PC-9 (cell line): ENCODE results near the gene HOXA2. TPM values are rescaled to one million over a fixed set of nuclear protein-coding genes. Genes with fewer than 3 reads are reported as not detected.

Source experiments
- BruUV-seq: library from RNA; stranded (reverse); fragments of 400-500 nt; replicated peaks from 2 replicates; lab custom pipeline; 2021; lab: Mats Ljungman, UMichigan
- CTCF ChIA-PET: fragments of 300-600 bp; sonication (Branson Sonifier 250); formaldehyde crosslinking; loops from one replicate; lab custom pipeline; 2022; ENCODE audit warnings: antibody characterized with exemption; lab: Charles Lee
- POLR2A ChIA-PET: fragments of 300-600 bp; sonication (Branson Sonifier 250); formaldehyde crosslinking; loops from one replicate; lab custom pipeline; 2022; ENCODE audit warnings: antibody characterized with exemption; ENCODE audit not compliant: unreplicated experiment; lab: Charles Lee
- DNase-seq, 2 experiments: peaks; one replicate each; pipeline versions ENCODE4 v3.0.0 to v3.0.0-alpha.2; 2015 to 2022; ENCODE audit warnings: mixed read lengths in 1 of 2
- H2AFZ ChIP-seq: fragments of 200-600 bp; sonication (generic); 2 replicates; pipeline ENCODE4 v1.8.1; 2017; ENCODE audit warnings: antibody characterized with exemption
- H3F3A ChIP-seq: fragments of 200-600 bp; sonication (generic); 2 replicates; pipeline ENCODE4 v1.8.1; 2017; ENCODE audit warnings: antibody characterized with exemption, mild to moderate bottlenecking, low read depth; ENCODE audit not compliant: insufficient read depth
- H3K27ac ChIP-seq: fragments of 200-600 bp; sonication (generic); 2 replicates; pipeline ENCODE4 v1.6.1; 2016; ENCODE audit warnings: mixed run types
- H3K27me3 ChIP-seq: fragments of 200-600 bp; sonication (generic); 2 replicates; pipeline ENCODE4 v1.6.1; 2016; ENCODE audit warnings: low read depth, mixed run types; ENCODE audit not compliant: insufficient read depth
- H3K36me3 ChIP-seq: fragments of 200-600 bp; sonication (generic); 2 replicates; pipeline ENCODE4 v1.6.1; 2016; ENCODE audit warnings: low read depth, mixed run types
- H3K4me1 ChIP-seq: fragments of 200-600 bp; sonication (generic); replicated peaks from 2 replicates; pipeline ENCODE4 v1.6.1; 2016; ENCODE audit warnings: mixed run types; ENCODE audit not compliant: insufficient read depth
- H3K4me2 ChIP-seq: fragments of 200-600 bp; sonication (generic); 2 replicates; pipeline ENCODE4 v1.6.1; 2017; ENCODE audit warnings: mixed run types
- H3K4me3 ChIP-seq: fragments of 200-600 bp; sonication (generic); 2 replicates; pipeline ENCODE4 v1.6.1; 2016; ENCODE audit warnings: mixed run types
- H3K79me2 ChIP-seq: fragments of 200-600 bp; sonication (generic); 2 replicates; pipeline ENCODE4 v1.6.1; 2017; ENCODE audit warnings: low read depth, mixed run types
- H3K9me2 ChIP-seq: fragments of 200-600 bp; sonication (generic); 2 replicates; pipeline ENCODE4 v1.8.1; 2017; ENCODE audit warnings: mild to moderate bottlenecking; ENCODE audit not compliant: insufficient read depth
- H3K9me3 ChIP-seq: fragments of 200-600 bp; sonication (generic); 2 replicates; pipeline ENCODE4 v1.8.1; 2016; ENCODE audit warnings: low read depth; ENCODE audit not compliant: insufficient read depth
- H4K20me1 ChIP-seq: fragments of 200-600 bp; sonication (generic); 2 replicates; pipeline ENCODE4 v1.8.1; 2017; ENCODE audit not compliant: insufficient read depth
- EZH2 ChIP-seq: fragments of 200-600 bp; sonication (generic); IDR thresholded peaks from 2 replicates; pipeline ENCODE4 v1.8.0; 2017; ENCODE audit warnings: antibody characterized with exemption, low read depth
- intact Hi-C: fragments of 100-400 bp; cut with micrococcal nuclease; formaldehyde crosslinking; loops from one replicate; pipeline ENCODE4 v1.10.0; 2022; ENCODE audit not compliant: unreplicated experiment
- total RNA-seq: library from RNA; stranded (reverse); gene quantifications from 2 replicates; pipeline ENCODE4 v1.2.3, GENCODE V29; 2021
- TF ChIP-seq, protein P1 (sequence below): fragments of 200-600 bp; sonication (generic); conservative IDR thresholded peaks from 2 replicates; pipeline ENCODE4 v1.6.1; 2017; ENCODE audit warnings: mixed run types, antibody characterized with exemption, mild to moderate bottlenecking, moderate library complexity

HOXA2 gene
- total RNA-seq, 1 experiment from 2014 or later: 6.1 TPM

DNA sequence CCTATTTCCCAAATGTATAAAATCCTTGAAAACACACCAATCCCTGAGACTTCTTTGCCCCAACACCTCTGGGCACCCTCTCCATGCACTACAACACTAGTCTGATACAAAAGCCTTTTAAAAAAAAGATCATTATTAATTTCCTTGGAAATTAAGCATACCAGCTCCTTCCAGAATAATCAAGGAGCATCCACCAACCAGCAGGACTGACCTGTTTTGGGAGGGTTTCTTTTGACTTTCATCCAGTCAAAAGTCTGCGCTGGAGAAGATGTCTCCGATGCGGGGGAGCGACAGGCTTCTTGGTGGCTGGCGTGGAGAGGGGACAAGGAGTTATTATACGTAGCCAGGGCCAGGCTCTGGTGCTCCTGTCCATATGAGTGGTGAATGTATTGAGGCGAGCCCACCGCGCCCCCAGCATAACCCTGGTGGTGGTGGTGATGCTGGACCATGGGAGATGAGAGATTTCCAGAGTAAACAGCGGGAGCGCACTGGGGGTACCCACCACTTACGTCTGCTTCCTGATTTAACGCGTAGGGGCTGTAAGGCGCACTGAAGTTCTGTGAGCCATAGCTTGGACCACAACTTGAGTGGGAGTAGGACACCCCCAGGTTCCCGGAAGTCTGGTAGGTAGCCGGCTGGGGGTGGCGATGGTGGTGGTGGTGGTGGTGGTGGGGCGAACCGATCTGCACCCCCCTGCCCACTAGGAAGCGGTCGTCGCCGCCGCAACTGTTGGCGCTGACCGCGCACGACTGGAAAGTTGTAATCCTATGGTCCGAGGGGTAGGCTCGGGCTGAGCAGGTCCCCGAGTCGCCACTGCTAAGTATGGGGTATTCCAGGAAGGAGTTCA, 7.2 kb downstream of the HOXA2 start:
- DNase-seq: no peak
- TF ChIP-seq, protein P1, sequence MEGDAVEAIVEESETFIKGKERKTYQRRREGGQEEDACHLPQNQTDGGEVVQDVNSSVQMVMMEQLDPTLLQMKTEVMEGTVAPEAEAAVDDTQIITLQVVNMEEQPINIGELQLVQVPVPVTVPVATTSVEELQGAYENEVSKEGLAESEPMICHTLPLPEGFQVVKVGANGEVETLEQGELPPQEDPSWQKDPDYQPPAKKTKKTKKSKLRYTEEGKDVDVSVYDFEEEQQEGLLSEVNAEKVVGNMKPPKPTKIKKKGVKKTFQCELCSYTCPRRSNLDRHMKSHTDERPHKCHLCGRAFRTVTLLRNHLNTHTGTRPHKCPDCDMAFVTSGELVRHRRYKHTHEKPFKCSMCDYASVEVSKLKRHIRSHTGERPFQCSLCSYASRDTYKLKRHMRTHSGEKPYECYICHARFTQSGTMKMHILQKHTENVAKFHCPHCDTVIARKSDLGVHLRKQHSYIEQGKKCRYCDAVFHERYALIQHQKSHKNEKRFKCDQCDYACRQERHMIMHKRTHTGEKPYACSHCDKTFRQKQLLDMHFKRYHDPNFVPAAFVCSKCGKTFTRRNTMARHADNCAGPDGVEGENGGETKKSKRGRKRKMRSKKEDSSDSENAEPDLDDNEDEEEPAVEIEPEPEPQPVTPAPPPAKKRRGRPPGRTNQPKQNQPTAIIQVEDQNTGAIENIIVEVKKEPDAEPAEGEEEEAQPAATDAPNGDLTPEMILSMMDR: no peak
- TF ChIP-seq EZH2: no peak
- Histone ChIP-seq H3K4me3 (no peak overlapping the region), H3K4me1 (peaks cover 51% of the 10 kb centered on the region), H3K27me3 (no peaks in the 10 kb centered on the region), H3K9me2 (no peaks in the 10 kb centered on the region), H2AFZ (no peak overlapping the region), H3K4me2 (no peak overlapping the region), H3F3A (peaks cover 33% of the 10 kb centered on the region), H4K20me1 (no peaks in the 10 kb centered on the region), H3K79me2 (no peaks in the 10 kb centered on the region), H3K36me3 (peaks cover 1% of the 10 kb centered on the region; the same call in 1 of the 2 replicates), H3K27ac (no peak overlapping the region), H3K9me3 (no peaks in the 10 kb centered on the region)
- intact Hi-C loops: no loop called here
- BruUV-seq: no TSS peak
- ChIA-PET POLR2A (no interaction called here), CTCF (no interaction called here)

GRCh38 chr7:27094304-27095049, 8.0 kb downstream of the HOXA2 start:
- Histone ChIP-seq H3K27me3 (no peaks in the 10 kb centered on the region), H3K9me3 (no peaks in the 10 kb centered on the region), H3K79me2 (no peaks in the 10 kb centered on the region), H2AFZ (no peak overlapping the region), H3K4me2 (no peak overlapping the region), H3F3A (peaks cover 25% of the 10 kb centered on the region; the same call in 1 of the 2 replicates), H3K36me3 (no peaks in the 10 kb centered on the region), H3K9me2 (no peaks in the 10 kb centered on the region), H3K4me1 (peaks cover 57% of the 10 kb centered on the region), H3K4me3 (no peak overlapping the region), H4K20me1 (no peaks in the 10 kb centered on the region), H3K27ac (no peak overlapping the region)
- no TSS peak for BruUV-seq
- CTCF ChIA-PET: interaction anchor here (0.5 to 1.1 kb wide), 2 partner anchors 28 to 51 kb away, joined by 3 to 5 read pairs; no protein-coding TSS in a partner anchor
- intact Hi-C loops: no loop called here
- POLR2A ChIA-PET: no interaction called here
- DNase-seq: no peak
- no peak for TF ChIP-seq EZH2
- TF ChIP-seq, protein P1: no peak

DNA sequence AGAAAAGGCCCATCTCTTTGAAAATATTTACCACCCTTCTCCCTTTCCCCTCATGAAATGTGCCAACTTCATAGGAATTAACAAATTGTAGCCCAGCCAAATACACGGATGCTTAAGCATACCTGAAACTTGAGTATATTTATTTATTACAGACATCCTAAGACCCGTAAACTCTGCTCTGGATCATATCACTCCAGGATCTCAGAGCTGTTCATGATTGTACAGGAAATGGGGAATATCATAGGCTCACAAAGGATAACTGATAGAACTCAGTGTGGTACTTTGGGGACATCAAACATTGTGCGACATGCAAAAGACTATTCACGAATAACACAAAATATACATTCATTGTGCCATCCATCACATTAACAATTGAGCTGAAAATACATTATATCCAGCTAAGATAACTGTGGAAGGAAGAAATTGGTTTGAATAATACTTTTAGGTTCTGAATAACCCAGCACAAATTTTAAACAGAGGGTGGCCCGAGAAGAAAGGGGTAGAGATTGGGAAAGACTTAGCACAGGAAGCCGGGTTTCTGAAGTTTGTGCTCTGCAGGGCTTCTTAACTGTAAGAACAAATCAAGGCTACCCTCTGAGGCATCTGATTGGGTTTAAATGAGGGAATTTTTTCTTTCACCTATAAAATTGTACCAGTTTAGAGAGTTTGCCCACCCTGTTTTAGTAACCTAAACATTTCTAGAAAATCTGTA, 9.1 kb downstream of the HOXA2 start:
- intact Hi-C loops: no loop called here
- POLR2A ChIA-PET: interaction anchor here (0.6 to 0.7 kb wide), 2 partner anchors 116 to 173 kb away, joined by 4 read pairs; no protein-coding TSS in a partner anchor
- no TSS peak for BruUV-seq

More for the DNA sequence above, 9.1 kb downstream of the HOXA2 start:
- no peaks in the 10 kb centered on the region for H3K9me2 ChIP-seq
- H4K20me1 ChIP-seq: no peaks in the 10 kb centered on the region
- no peak overlapping the region for H3K27ac ChIP-seq
- peaks cover 55% of the 10 kb centered on the region for H3K4me1 ChIP-seq
- H3K4me3 ChIP-seq: no peak overlapping the region
- no peaks in the 10 kb centered on the region for H3K9me3 ChIP-seq
- no peak for TF ChIP-seq EZH2
- TF ChIP-seq, protein P1: no peak
- no peak overlapping the region for H3K4me2 ChIP-seq
- DNase-seq: no peak
- peaks cover 23% of the 10 kb centered on the region; the same call in 1 of the 2 replicates for H3F3A ChIP-seq
- no peaks in the 10 kb centered on the region for H3K36me3 ChIP-seq
- no peak overlapping the region for H2AFZ ChIP-seq
- no peaks in the 10 kb centered on the region for H3K27me3 ChIP-seq
- H3K79me2 ChIP-seq: no peaks in the 10 kb centered on the region
- CTCF ChIA-PET: interaction anchor here (1.1 kb wide), 1 partner anchor 27 kb away, joined by 5 read pairs; no protein-coding TSS in a partner anchor
